ENCODE results near the gene GNMT. TPM values are rescaled to one million over a fixed set of nuclear protein-coding genes. Genes with fewer than 3 reads are reported as not detected.

GNMT gene
- total RNA-seq, 1 experiment from 2014 or later: not detected

- H3K9me3 Mint-ChIP-seq (ENCODE audit: unreplicated experiment): no peaks in the 10 kb centered on the region
- POLR2A ChIA-PET: interaction anchor here (0.9 kb wide), 1 partner anchor 13 kb away, joined by 3 read pairs; the partner anchor contains the start of gene PPP2R5D
- no peak for DNase-seq
Observed at GRCh38 chr6:42970871-42971612, 10.5 kb downstream of the GNMT start.

GRCh38 chr6:42971746-42972327, 11.3 kb downstream of the GNMT start:
- intact Hi-C loops (cut with micrococcal nuclease; ENCODE audit: unreplicated experiment): no loop called here
- no peak overlapping the region for H3K4me3 Mint-ChIP-seq (ENCODE audit: unreplicated experiment)

More at GRCh38 chr6:42970871-42971612, 10.5 kb downstream of the GNMT start:
- TF ChIP-seq, protein P1, sequence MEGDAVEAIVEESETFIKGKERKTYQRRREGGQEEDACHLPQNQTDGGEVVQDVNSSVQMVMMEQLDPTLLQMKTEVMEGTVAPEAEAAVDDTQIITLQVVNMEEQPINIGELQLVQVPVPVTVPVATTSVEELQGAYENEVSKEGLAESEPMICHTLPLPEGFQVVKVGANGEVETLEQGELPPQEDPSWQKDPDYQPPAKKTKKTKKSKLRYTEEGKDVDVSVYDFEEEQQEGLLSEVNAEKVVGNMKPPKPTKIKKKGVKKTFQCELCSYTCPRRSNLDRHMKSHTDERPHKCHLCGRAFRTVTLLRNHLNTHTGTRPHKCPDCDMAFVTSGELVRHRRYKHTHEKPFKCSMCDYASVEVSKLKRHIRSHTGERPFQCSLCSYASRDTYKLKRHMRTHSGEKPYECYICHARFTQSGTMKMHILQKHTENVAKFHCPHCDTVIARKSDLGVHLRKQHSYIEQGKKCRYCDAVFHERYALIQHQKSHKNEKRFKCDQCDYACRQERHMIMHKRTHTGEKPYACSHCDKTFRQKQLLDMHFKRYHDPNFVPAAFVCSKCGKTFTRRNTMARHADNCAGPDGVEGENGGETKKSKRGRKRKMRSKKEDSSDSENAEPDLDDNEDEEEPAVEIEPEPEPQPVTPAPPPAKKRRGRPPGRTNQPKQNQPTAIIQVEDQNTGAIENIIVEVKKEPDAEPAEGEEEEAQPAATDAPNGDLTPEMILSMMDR (IDR thresholded peaks at IDR 0.05; ENCODE audit: insufficient read depth in 1 of 2, low read depth in 1 of 2, low read length in 1 of 2, severe bottlenecking in 1 of 2, unreplicated experiment in 1 of 2): no peak
- Mint-ChIP-seq H3K27ac (ENCODE audit: unreplicated experiment) (no peak overlapping the region), H3K4me1 (ENCODE audit: low read depth, unreplicated experiment) (peaks cover 4% of the 10 kb centered on the region), H3K27me3 (ENCODE audit: insufficient read depth, unreplicated experiment) (no peaks in the 10 kb centered on the region), H3K36me3 (ENCODE audit: insufficient read depth, unreplicated experiment) (peaks cover 6% of the 10 kb centered on the region), H3K4me3 (ENCODE audit: unreplicated experiment) (no peak overlapping the region)
- no TSS peak for BruUV-seq (replicated peaks)
- Histone ChIP-seq H3K4me1 (0 out of 2 replicates have a peak, but pooled peaks cover 6% of the 10 kb centered on the region), H3K4me3 (ENCODE audit: low read depth, low read length) (no peak overlapping the region), H3K9me3 (no peaks in the 10 kb centered on the region), H3K36me3 (ENCODE audit: control insufficient read depth, insufficient read depth, low read length) (no peaks in the 10 kb centered on the region), H3K27me3 (replicated peaks; ENCODE audit: control insufficient read depth, insufficient read depth, low read length) (no peaks in the 10 kb centered on the region)
- CTCF ChIA-PET: no interaction called here
- intact Hi-C loops (cut with micrococcal nuclease; ENCODE audit: unreplicated experiment): no loop called here

DNA sequence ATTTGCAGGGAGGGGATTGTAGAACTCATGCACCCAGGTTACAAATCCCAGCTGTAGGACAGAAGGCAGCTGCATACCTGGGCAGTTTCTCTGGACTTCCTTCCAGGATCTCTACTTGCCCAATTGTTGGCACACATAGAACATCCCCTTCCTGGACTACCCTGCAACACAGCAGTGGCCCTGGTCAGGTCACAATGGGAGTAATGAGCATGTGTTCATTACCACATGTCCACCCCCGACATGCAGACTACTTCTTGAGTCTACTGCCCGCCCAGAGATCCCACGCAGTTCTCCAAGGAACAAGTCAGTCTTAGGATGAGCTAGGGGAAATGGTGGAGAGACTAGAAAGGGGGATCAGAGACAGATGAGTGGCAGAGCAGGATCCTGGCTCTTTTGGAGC, 13.4 kb downstream of the GNMT start:
- H3K36me3 Mint-ChIP-seq (ENCODE audit: insufficient read depth, unreplicated experiment): peaks cover 22% of the 10 kb centered on the region
- BruUV-seq (replicated peaks): no TSS peak
- TF ChIP-seq, protein P1 (IDR thresholded peaks at IDR 0.05; ENCODE audit: insufficient read depth in 1 of 2, low read depth in 1 of 2, low read length in 1 of 2, severe bottlenecking in 1 of 2, unreplicated experiment in 1 of 2): no peak
- intact Hi-C loops (cut with micrococcal nuclease; ENCODE audit: unreplicated experiment): no loop called here
- peaks cover 4% of the 10 kb centered on the region for H3K4me1 Mint-ChIP-seq (ENCODE audit: low read depth, unreplicated experiment)
- CTCF ChIA-PET: no interaction called here
- Histone ChIP-seq H3K4me3 (ENCODE audit: low read depth, low read length) (no peak overlapping the region), H3K36me3 (ENCODE audit: control insufficient read depth, insufficient read depth, low read length) (no peaks in the 10 kb centered on the region), H3K9me3 (no peaks in the 10 kb centered on the region), H3K4me1 (0 out of 2 replicates have a peak, but pooled peaks cover 6% of the 10 kb centered on the region), H3K27me3 (replicated peaks; ENCODE audit: control insufficient read depth, insufficient read depth, low read length) (no peaks in the 10 kb centered on the region)
- no peak overlapping the region for H3K4me3 Mint-ChIP-seq (ENCODE audit: unreplicated experiment)
- no peaks in the 10 kb centered on the region for H3K9me3 Mint-ChIP-seq (ENCODE audit: unreplicated experiment)
- H3K27ac Mint-ChIP-seq (ENCODE audit: unreplicated experiment): no peak overlapping the region
- DNase-seq: no peak
- H3K27me3 Mint-ChIP-seq (ENCODE audit: insufficient read depth, unreplicated experiment): no peaks in the 10 kb centered on the region
- POLR2A ChIA-PET: no interaction called here

More at GRCh38 chr6:42971746-42972327, 11.3 kb downstream of the GNMT start:
- Histone ChIP-seq H3K9me3 (no peaks in the 10 kb centered on the region), H3K27me3 (replicated peaks; ENCODE audit: control insufficient read depth, insufficient read depth, low read length) (no peaks in the 10 kb centered on the region), H3K36me3 (ENCODE audit: control insufficient read depth, insufficient read depth, low read length) (no peaks in the 10 kb centered on the region), H3K4me1 (0 out of 2 replicates have a peak, but pooled peaks cover 6% of the 10 kb centered on the region), H3K4me3 (ENCODE audit: low read depth, low read length) (no peak overlapping the region)
- BruUV-seq (replicated peaks): no TSS peak
- ChIA-PET CTCF (interaction anchor here (0.6 kb wide), 1 partner anchor 43 kb away, joined by 3 read pairs; no protein-coding TSS in a partner anchor), POLR2A (no interaction called here)
- TF ChIP-seq, protein P1 (IDR thresholded peaks at IDR 0.05; ENCODE audit: insufficient read depth in 1 of 2, low read depth in 1 of 2, low read length in 1 of 2, severe bottlenecking in 1 of 2, unreplicated experiment in 1 of 2): no peak
- Mint-ChIP-seq H3K9me3 (ENCODE audit: unreplicated experiment) (no peaks in the 10 kb centered on the region), H3K36me3 (ENCODE audit: insufficient read depth, unreplicated experiment) (peaks cover 11% of the 10 kb centered on the region), H3K4me1 (ENCODE audit: low read depth, unreplicated experiment) (peaks cover 4% of the 10 kb centered on the region), H3K27ac (ENCODE audit: unreplicated experiment) (no peak overlapping the region), H3K27me3 (ENCODE audit: insufficient read depth, unreplicated experiment) (no peaks in the 10 kb centered on the region)
- no peak for DNase-seq
